KMS-11 (cell line): ENCODE results near the gene RAD51B.

ENCODE experiments used
- H2AFZ ChIP-seq: fragments of 200-600 bp; sonication (generic); 2 replicates; pipeline ENCODE4 v1.6.1; 2016; ENCODE audit warnings: antibody characterized with exemption, mixed run types, low read depth
- H3K27ac ChIP-seq: fragments of 200-600 bp; sonication (generic); 2 replicates; pipeline ENCODE4 v1.6.1; 2016; ENCODE audit warnings: mild to moderate bottlenecking, mixed run types
- H3K27me3 ChIP-seq: fragments of 200-600 bp; sonication (generic); 2 replicates; pipeline ENCODE4 v1.6.1; 2017; ENCODE audit warnings: mild to moderate bottlenecking, low read depth, mixed run types, moderate library complexity; ENCODE audit not compliant: insufficient read depth
- H3K36me3 ChIP-seq: fragments of 200-600 bp; sonication (generic); 2 replicates; pipeline ENCODE4 v1.6.1; 2017; ENCODE audit warnings: mild to moderate bottlenecking, mixed run types; ENCODE audit not compliant: insufficient read depth
- H3K4me1 ChIP-seq: fragments of 200-600 bp; sonication (generic); 2 replicates; pipeline ENCODE4 v1.6.1; 2016; ENCODE audit warnings: mild to moderate bottlenecking, low read depth, mixed run types; ENCODE audit not compliant: poor library complexity, severe bottlenecking
- H3K4me2 ChIP-seq: fragments of 200-600 bp; sonication (generic); 2 replicates; pipeline ENCODE4 v1.7.0; 2016; ENCODE audit warnings: mild to moderate bottlenecking, mixed run types
- H3K4me3 ChIP-seq: fragments of 200-600 bp; sonication (generic); IDR thresholded peaks from 2 replicates; pipeline ENCODE4 v1.6.1; 2017; ENCODE audit warnings: low read depth, low read length, mixed read lengths; ENCODE audit not compliant: insufficient read depth
- H3K79me2 ChIP-seq: fragments of 200-600 bp; sonication (generic); 2 replicates; pipeline ENCODE4 v1.6.1; 2016; ENCODE audit warnings: low read depth, mixed run types; ENCODE audit not compliant: insufficient read depth
- H3K9ac ChIP-seq: fragments of 200-600 bp; sonication (generic); 2 replicates; pipeline ENCODE4 v1.6.1; 2016; ENCODE audit warnings: mild to moderate bottlenecking, mixed run types
- H4K20me1 ChIP-seq: fragments of 200-600 bp; sonication (generic); 2 replicates; pipeline ENCODE4 v1.6.1; 2016; ENCODE audit warnings: mild to moderate bottlenecking, mixed run types; ENCODE audit not compliant: insufficient read depth
- CTCF ChIP-seq: fragments of 200-600 bp; sonication (generic); conservative IDR thresholded peaks from 2 replicates; pipeline ENCODE4 v1.6.1; 2017; ENCODE audit warnings: low read depth, mild to moderate bottlenecking, antibody characterized with exemption, low read length, moderate library complexity, mixed read lengths

The RAD51B gene

GRCh38 chr14:68172627-68173026 is 353.0 kb downstream of the RAD51B start:
- H3K4me2 ChIP-seq: no peak overlapping the region
- H3K4me1 ChIP-seq: no peaks in the 10 kb centered on the region
- H3K27ac ChIP-seq: no peak overlapping the region
- H3K4me3 ChIP-seq: no peak overlapping the region
- no peak overlapping the region for H2AFZ ChIP-seq
- no peaks in the 10 kb centered on the region for H3K27me3 ChIP-seq
- H3K36me3 ChIP-seq: no peaks in the 10 kb centered on the region
- no peak overlapping the region for H3K9ac ChIP-seq
- no peaks in the 10 kb centered on the region for H3K79me2 ChIP-seq
- no peak for TF ChIP-seq CTCF
- no peaks in the 10 kb centered on the region for H4K20me1 ChIP-seq

DNA sequence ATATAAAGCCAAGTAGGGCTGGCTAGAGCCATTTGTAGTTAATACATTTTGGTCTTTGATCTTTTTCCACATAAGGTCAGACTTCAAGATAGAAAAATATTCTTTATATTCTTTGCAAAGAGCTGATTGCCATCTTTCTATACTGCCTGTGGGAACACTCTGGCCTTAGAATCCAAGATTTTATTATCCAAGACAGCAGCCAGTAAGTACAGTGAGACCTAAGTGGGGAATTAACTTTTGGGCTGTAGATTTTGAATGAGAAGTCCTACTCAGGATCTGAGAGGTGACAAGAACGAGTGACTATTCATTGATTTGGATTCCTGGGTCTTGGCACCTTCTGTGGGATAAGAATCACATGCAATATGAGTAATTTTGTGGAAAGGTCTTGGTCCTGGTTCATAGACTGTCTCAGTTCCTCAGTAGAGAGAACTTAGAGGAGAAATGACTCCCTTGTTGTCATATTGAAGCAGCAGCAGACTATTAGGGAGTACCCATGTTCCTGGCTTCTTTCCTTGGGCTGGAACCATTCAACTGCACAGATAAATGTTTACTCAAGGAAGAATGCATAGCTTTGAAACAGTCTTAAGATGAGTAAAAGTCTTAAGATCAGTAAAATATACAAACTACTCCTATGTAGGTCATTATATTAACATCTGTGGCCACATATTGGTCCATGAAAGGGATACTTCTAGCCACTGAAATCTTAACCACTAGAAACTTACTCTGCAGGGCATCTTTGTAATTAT is 353.8 kb downstream of the RAD51B start:
- no peaks in the 10 kb centered on the region for H4K20me1 ChIP-seq
- H3K4me3 ChIP-seq: no peak overlapping the region
- no peaks in the 10 kb centered on the region for H3K79me2 ChIP-seq
- no peak for TF ChIP-seq CTCF
- no peak overlapping the region for H3K4me2 ChIP-seq
- H3K36me3 ChIP-seq: no peaks in the 10 kb centered on the region
- H3K9ac ChIP-seq: no peak overlapping the region
- no peak overlapping the region for H3K27ac ChIP-seq
- no peaks in the 10 kb centered on the region for H3K27me3 ChIP-seq
- no peak overlapping the region for H2AFZ ChIP-seq
- no peaks in the 10 kb centered on the region for H3K4me1 ChIP-seq

GRCh38 chr14:68174446-68174845 is 354.9 kb downstream of the RAD51B start:
- H3K36me3 ChIP-seq: no peaks in the 10 kb centered on the region
- no peak overlapping the region for H3K9ac ChIP-seq
- no peaks in the 10 kb centered on the region for H4K20me1 ChIP-seq
- TF ChIP-seq CTCF: no peak
- H3K79me2 ChIP-seq: no peaks in the 10 kb centered on the region
- H3K4me1 ChIP-seq: no peaks in the 10 kb centered on the region
- H2AFZ ChIP-seq: no peak overlapping the region
- H3K27ac ChIP-seq: no peak overlapping the region
- no peaks in the 10 kb centered on the region for H3K27me3 ChIP-seq
- H3K4me3 ChIP-seq: no peak overlapping the region
- no peak overlapping the region for H3K4me2 ChIP-seq

GRCh38 chr14:68176687-68177086 is 357.1 kb downstream of the RAD51B start:
- Histone ChIP-seq H3K27me3 (no peaks in the 10 kb centered on the region), H4K20me1 (no peaks in the 10 kb centered on the region), H3K27ac (no peak overlapping the region), H3K79me2 (no peaks in the 10 kb centered on the region), H3K4me3 (no peak overlapping the region), H3K4me1 (peaks cover 10% of the 10 kb centered on the region), H3K36me3 (no peaks in the 10 kb centered on the region), H2AFZ (no peak overlapping the region), H3K4me2 (no peak overlapping the region), H3K9ac (no peak overlapping the region)
- TF ChIP-seq CTCF: no peak
